ENCODE measurements around the gene CGB7.

CGB7 gene

DNA sequence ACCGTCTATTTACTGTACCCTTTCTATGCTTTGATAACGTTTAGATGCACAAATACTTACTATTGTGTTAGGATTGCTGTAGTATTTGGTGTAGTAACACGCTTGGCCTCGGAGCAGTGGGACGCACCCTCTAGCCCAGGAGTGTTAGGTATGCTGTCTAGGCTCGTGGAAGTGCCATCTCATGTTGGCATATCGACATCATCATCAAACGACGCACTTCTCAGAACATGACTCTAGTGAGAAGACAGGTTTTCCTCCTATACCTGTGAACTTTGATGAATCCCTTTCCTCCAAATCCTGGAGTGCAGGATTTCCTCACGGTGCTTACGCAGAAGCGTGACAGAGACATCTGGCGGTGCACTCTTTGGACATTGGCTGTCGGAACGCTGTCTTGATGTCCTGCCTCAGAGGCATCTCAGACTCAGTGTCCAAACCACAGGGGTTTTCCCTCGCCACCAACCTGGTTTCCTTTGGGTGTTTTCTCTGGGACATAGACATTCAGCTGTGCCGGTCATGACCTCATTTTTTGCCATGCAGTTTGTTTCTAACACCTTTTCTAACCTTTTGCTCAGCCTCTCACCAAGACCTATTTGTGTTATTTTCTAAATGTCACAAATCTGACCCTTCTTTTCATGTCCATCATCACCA is 34.0 kb upstream of the CGB7 start:
- ChIA-PET POLR2A (no interaction called here), CTCF (interaction anchor here (0.6 kb wide), 1 partner anchor 800 kb away, joined by 3 read pairs; no protein-coding TSS in a partner anchor)
- TF ChIP-seq SP1 (IDR thresholded peaks at IDR 0.05), result no peak
- TF ChIP-seq FOXM1 (IDR thresholded peaks at IDR 0.05; ENCODE audit: borderline replicate concordance), result no peak
- TF ChIP-seq ELF4 (IDR thresholded peaks at IDR 0.05), result no peak
- TF ChIP-seq ARNT (IDR thresholded peaks at IDR 0.05), result no peak
- no peak for TF ChIP-seq FOXK2 (IDR thresholded peaks at IDR 0.05)
- TF ChIP-seq TARDBP (IDR thresholded peaks at IDR 0.05), result no peak
- no peak for TF ChIP-seq HDGF (IDR thresholded peaks at IDR 0.05; ENCODE audit: borderline replicate concordance)
- no peak for TF ChIP-seq BHLHE40 (IDR thresholded peaks at IDR 0.05; ENCODE audit: borderline replicate concordance)
- TF ChIP-seq L3MBTL2 (conservative IDR thresholded peaks at IDR 0.05), result no peak
- no peak for TF ChIP-seq LEF1 (IDR thresholded peaks at IDR 0.05; ENCODE audit: borderline replicate concordance)
- no peak for TF ChIP-seq CTBP1 (IDR thresholded peaks at IDR 0.05; ENCODE audit: borderline replicate concordance)
- TF ChIP-seq ZNF384 (IDR thresholded peaks at IDR 0.05), result no peak
- no peak for TF ChIP-seq FOXA1 (IDR thresholded peaks at IDR 0.05)
- no peak for TF ChIP-seq NFRKB (IDR thresholded peaks at IDR 0.05)
- TF ChIP-seq SUZ12 (IDR thresholded peaks at IDR 0.05), result no peak
- TF ChIP-seq, protein P1, sequence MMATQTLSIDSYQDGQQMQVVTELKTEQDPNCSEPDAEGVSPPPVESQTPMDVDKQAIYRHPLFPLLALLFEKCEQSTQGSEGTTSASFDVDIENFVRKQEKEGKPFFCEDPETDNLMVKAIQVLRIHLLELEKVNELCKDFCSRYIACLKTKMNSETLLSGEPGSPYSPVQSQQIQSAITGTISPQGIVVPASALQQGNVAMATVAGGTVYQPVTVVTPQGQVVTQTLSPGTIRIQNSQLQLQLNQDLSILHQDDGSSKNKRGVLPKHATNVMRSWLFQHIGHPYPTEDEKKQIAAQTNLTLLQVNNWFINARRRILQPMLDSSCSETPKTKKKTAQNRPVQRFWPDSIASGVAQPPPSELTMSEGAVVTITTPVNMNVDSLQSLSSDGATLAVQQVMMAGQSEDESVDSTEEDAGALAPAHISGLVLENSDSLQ (IDR thresholded peaks at IDR 0.05), result no peak
- DNase-seq (ENCODE audit: extremely low spot score), result no peak

DNA sequence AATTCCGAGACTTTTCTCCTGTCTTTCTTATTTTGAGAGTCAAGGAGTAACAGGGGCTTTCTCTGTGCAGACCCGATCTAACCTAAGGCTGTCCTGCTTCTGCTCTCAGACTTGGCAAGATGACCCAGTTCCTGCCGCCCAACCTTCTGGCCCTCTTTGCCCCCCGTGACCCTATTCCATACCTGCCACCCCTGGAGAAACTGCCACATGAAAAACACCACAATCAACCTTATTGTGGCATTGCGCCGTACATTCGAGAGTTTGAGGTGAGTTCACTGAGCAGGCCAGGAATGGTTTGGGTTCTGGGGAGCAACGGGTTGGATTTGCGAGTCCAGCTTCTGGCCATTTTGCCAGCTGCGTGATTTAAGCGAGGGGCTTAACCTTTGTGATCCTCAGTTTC is 28.7 kb upstream of the CGB7 start:
- ChIA-PET CTCF (no interaction called here), POLR2A (interaction anchor here (0.7 to 0.8 kb wide), 2 partner anchors 12 to 21 kb away, joined by 3 to 5 read pairs; no protein-coding TSS in a partner anchor)
- TF ChIP-seq L3MBTL2 (conservative IDR thresholded peaks at IDR 0.05), result no peak
- TF ChIP-seq SUZ12 (IDR thresholded peaks at IDR 0.05), result no peak
- no peak for TF ChIP-seq FOXK2 (IDR thresholded peaks at IDR 0.05)
- no peak for TF ChIP-seq SP1 (IDR thresholded peaks at IDR 0.05)
- TF ChIP-seq NFRKB (IDR thresholded peaks at IDR 0.05), result no peak
- TF ChIP-seq TARDBP (IDR thresholded peaks at IDR 0.05), result no peak
- DNase-seq (ENCODE audit: extremely low spot score), result no peak

DNA sequence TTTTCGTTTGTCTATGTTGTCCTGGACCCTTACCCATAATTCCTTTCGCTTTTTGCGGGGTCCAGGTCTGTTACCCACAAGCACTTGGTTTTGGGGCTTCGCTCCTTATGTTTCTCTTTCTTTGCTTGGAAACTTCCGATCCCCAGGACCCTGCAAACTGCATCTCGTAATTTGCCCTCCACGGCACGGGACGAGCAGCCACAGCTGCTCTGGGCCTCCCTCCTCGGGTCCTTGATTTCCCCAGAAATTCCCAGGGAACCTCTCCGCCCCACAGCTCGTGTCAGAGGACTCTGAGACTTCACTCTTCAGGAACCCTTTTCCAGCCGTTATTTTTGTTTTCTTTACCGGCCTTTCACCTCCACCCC is 28.3 kb upstream of the CGB7 start:
- CTCF ChIA-PET, result no interaction called here
- POLR2A ChIA-PET, result interaction anchor here (0.8 kb wide), 1 partner anchor 12 kb away, joined by 5 read pairs; no protein-coding TSS in a partner anchor
- TF ChIP-seq SUZ12 (IDR thresholded peaks at IDR 0.05) (no peak), HDGF (IDR thresholded peaks at IDR 0.05; ENCODE audit: borderline replicate concordance) (no peak), BHLHE40 (IDR thresholded peaks at IDR 0.05; ENCODE audit: borderline replicate concordance) (no peak), FOXA1 (IDR thresholded peaks at IDR 0.05) (no peak), FOXK2 (IDR thresholded peaks at IDR 0.05) (no peak), NFRKB (IDR thresholded peaks at IDR 0.05) (no peak), SP1 (IDR thresholded peaks at IDR 0.05) (no peak), LEF1 (IDR thresholded peaks at IDR 0.05; ENCODE audit: borderline replicate concordance) (no peak), ELF4 (IDR thresholded peaks at IDR 0.05) (no peak), CTBP1 (IDR thresholded peaks at IDR 0.05; ENCODE audit: borderline replicate concordance) (no peak), TARDBP (IDR thresholded peaks at IDR 0.05) (no peak), ARNT (IDR thresholded peaks at IDR 0.05) (no peak), ZNF384 (IDR thresholded peaks at IDR 0.05) (no peak), FOXM1 (IDR thresholded peaks at IDR 0.05; ENCODE audit: borderline replicate concordance) (no peak), L3MBTL2 (conservative IDR thresholded peaks at IDR 0.05) (no peak)
- TF ChIP-seq, protein P1 (IDR thresholded peaks at IDR 0.05), result no peak
- no peak for DNase-seq (ENCODE audit: extremely low spot score)

DNA sequence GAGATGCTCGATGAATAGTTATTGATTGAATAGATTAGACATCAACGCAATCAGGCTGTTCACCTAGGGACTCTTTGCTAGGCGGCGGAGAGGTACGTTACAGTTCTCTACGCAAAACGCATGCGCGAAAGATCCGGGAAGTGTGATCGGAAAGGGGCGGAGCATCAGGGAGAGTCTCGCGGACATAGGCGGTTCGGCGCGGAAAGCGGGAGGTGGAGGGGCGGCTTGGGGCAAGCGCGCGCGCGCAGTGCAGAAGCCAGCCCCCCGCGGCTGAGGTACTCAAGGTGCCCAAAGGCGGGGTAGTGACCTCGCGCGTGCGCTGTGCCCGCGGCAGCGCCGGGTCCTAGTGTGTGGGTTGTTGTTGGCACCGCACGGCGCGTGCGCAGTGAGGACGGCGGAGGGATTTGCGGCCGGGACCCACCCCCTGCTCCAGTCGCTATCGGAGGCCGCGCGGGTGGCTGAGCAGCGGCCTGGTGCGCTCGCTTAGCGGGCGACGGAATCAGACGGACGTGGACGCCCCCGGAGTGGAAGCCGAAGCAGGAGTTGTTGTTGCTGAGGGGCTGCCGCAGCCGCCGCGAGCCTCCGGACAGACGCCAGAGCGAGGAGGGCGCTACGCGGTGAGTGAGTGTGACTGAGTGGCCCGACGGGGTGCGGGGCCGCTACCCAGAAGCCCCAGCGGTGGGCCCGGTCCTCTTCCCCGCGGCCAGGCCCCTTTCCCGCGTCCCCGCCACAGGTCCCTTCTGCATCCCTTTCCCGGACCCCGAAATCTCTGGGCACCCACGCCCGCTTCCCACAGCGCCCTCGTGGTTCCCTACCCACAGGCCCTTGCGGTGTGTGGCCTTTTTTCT is 27.7 kb upstream of the CGB7 start, which contains the start of gene SNRNP70:
Gene SNRNP70, plus strand, starts transcription at position 432 of the 848 bp plus-strand sequence. CDS start 964 bp downstream, outside the sequence.
- POLR2A ChIA-PET, result no interaction called here
- CTCF ChIA-PET, result no interaction called here
- no peak for TF ChIP-seq BHLHE40 (IDR thresholded peaks at IDR 0.05; ENCODE audit: borderline replicate concordance)
- 0 out of 2 replicates have a peak, but pooled peaks have one; percentile 28 for TF ChIP-seq CTBP1 (IDR thresholded peaks at IDR 0.05; ENCODE audit: borderline replicate concordance)
- TF ChIP-seq TARDBP (IDR thresholded peaks at IDR 0.05), result no peak
- peak; percentile 54 for TF ChIP-seq L3MBTL2 (conservative IDR thresholded peaks at IDR 0.05)
- peak; percentile 51; the same call in 1 of the 2 replicates for TF ChIP-seq ELF4 (IDR thresholded peaks at IDR 0.05)
- DNase-seq (ENCODE audit: extremely low spot score), result peak; percentile 99

DNA sequence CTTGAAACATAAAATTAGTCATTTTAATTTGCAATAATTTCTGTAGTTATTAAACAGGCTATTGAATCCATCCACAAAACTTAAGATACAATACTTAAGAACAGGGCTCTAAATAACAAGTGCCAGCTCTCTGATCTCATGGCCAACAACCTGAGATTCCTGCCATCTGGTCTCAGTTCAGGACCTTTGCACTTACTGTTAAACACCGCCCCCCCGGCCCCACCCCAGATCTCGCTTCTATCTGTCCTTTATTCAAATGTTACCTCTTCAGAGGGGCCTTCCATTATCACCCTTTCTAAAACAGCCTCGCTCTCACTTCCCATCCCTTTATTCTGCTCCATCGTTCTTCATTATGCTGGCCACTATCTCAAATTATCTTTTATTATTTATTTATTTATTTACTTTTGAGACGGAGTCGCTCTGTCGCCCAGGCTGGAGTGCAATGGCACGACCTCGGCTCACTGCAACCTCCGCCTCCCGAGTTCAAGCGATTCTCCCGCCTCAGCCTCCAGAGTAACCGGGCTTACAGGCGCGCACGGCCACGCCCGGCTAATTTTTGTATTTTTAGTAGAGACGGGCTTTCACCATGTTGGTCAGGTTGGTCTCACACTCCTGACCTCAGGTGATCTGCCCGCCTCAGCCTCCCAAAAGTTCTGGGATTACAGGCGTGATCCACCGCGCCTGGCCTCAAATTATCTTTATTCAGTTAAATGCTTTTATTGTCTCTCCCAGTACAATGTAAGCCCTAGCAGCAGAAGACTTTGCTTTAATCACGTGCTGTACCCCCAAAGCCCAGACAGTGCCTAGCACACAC is 26.9 kb upstream of the CGB7 start:
- ChIA-PET POLR2A (no interaction called here), CTCF (no interaction called here)
- DNase-seq (ENCODE audit: extremely low spot score), result no peak
- no peak for TF ChIP-seq ZNF384 (IDR thresholded peaks at IDR 0.05)
- no peak; the same call in none of the 2 replicates for TF ChIP-seq L3MBTL2 (conservative IDR thresholded peaks at IDR 0.05)
- no peak for TF ChIP-seq NFRKB (IDR thresholded peaks at IDR 0.05)
- no peak for TF ChIP-seq TARDBP (IDR thresholded peaks at IDR 0.05)
- TF ChIP-seq BHLHE40 (IDR thresholded peaks at IDR 0.05; ENCODE audit: borderline replicate concordance), result no peak
- TF ChIP-seq, protein P1 (IDR thresholded peaks at IDR 0.05), result no peak
- no peak for TF ChIP-seq FOXM1 (IDR thresholded peaks at IDR 0.05; ENCODE audit: borderline replicate concordance)
- TF ChIP-seq LEF1 (IDR thresholded peaks at IDR 0.05; ENCODE audit: borderline replicate concordance), result no peak
- no peak for TF ChIP-seq FOXA1 (IDR thresholded peaks at IDR 0.05)
- TF ChIP-seq SUZ12 (IDR thresholded peaks at IDR 0.05), result no peak
- TF ChIP-seq ARNT (IDR thresholded peaks at IDR 0.05), result no peak
- TF ChIP-seq FOXK2 (IDR thresholded peaks at IDR 0.05), result no peak
- TF ChIP-seq HDGF (IDR thresholded peaks at IDR 0.05; ENCODE audit: borderline replicate concordance), result no peak
- no peak for TF ChIP-seq ELF4 (IDR thresholded peaks at IDR 0.05)
- no peak; the same call in 1 of the 2 replicates for TF ChIP-seq CTBP1 (IDR thresholded peaks at IDR 0.05; ENCODE audit: borderline replicate concordance)
- no peak for TF ChIP-seq SP1 (IDR thresholded peaks at IDR 0.05)

Measured in HEK293T (cell line).